GM19452 (cell line): ENCODE results near the gene PPIL6.

ENCODE experiments used
- ATAC-seq: cut with Tn5 transposase; IDR thresholded peaks from one replicate; pipeline ENCODE4 v1.9.1; 2021; ENCODE audit not compliant: unreplicated experiment

Gene PPIL6

GRCh38 chr6:109406196-109406595 lies 34.2 kb downstream of the PPIL6 start:
- ATAC-seq = no peak

- no peak for ATAC-seq
These were observed 43.4 kb downstream of the PPIL6 start for GRCh38 chr6:109397020-109397419.

- no peak for ATAC-seq
These were observed 44.2 kb downstream of the PPIL6 start for GRCh38 chr6:109396046-109396718.

- ATAC-seq = no peak
These were observed 46.5 kb downstream of the PPIL6 start for GRCh38 chr6:109393886-109394281.

GRCh38 chr6:109393157-109393885 lies 47.1 kb downstream of the PPIL6 start:
- ATAC-seq = no peak

- no peak for ATAC-seq
These were observed 50.7 kb downstream of the PPIL6 start for GRCh38 chr6:109389650-109390274.

- ATAC-seq = no peak
These were observed 52.2 kb downstream of the PPIL6 start for GRCh38 chr6:109388265-109388664.

GRCh38 chr6:109383438-109383940 lies 56.9 kb downstream of the PPIL6 start:
- no peak for ATAC-seq

- peak; percentile 70 for ATAC-seq
These were observed 57.6 kb downstream of the PPIL6 start for GRCh38 chr6:109382576-109383437.

- ATAC-seq = peak; percentile 45
These were observed 58.5 kb downstream of the PPIL6 start, which contains the start of gene CD164 for GRCh38 chr6:109381747-109382575. CD164 (minus strand) TSS chr6:109382467; CDS start chr6:109382378, 89 bp downstream.

- no peak for ATAC-seq
These were observed 59.2 kb downstream of the PPIL6 start for GRCh38 chr6:109381061-109381746.

- ATAC-seq = no peak
These were observed 60.7 kb downstream of the PPIL6 start for GRCh38 chr6:109379711-109380110.

GRCh38 chr6:109377717-109378116 lies 62.7 kb downstream of the PPIL6 start:
- ATAC-seq = no peak

GRCh38 chr6:109374326-109374892 lies 66.0 kb downstream of the PPIL6 start:
- no peak for ATAC-seq

GRCh38 chr6:109373762-109374161 lies 66.7 kb downstream of the PPIL6 start:
- ATAC-seq = peak; percentile 96

- peak; percentile 7 for ATAC-seq
These were observed 67.1 kb downstream of the PPIL6 start for GRCh38 chr6:109373331-109373730.

GRCh38 chr6:109372130-109372529 lies 68.3 kb downstream of the PPIL6 start:
- no peak for ATAC-seq

- no peak for ATAC-seq
These were observed 69.6 kb downstream of the PPIL6 start for GRCh38 chr6:109370792-109371191.

GRCh38 chr6:109370336-109370735 lies 70.1 kb downstream of the PPIL6 start:
- ATAC-seq = no peak
